ENCODE measurements around the gene CBLN4. TPM values are rescaled to one million over a fixed set of nuclear protein-coding genes. Genes with fewer than 3 reads are reported as not detected.

Gene CBLN4
- total RNA-seq, 4 donors from 2014 or later = not detected

DNA sequence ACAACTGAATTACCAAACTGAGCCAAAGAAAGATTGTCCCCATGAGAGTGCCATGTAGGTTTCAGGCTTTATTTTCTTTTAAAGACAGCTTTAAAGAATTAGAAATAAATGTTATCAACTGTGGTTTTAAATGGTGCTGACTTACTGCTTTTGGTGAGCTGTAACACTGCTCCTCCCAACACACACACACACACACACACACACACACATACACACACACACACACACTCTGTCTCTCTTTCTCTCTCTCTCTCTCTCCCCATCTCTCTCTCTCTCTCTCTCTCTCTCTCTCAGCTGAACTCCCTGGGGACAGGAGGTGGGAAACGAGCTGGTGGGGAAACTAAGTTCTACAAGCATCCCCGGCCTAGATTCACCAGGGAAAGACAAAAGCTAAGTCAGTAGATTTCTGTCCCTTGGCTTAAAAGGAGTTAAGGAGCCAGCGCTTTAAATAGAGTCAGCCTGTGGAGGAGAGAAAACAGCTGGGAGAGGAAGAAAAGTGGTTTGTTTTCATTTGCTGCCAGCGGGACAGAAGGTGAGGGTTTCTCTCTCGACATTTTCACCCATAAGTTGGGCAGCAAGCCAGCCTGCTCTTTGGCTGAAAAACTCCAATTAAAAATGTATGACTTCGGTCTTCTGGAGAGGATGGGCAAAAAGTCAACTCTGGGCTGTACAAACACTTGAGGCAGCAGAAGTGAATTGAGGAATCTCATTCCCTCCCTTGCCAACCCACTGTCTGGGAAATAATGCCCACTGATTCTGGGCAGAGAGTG is 27.4 kb downstream of the CBLN4 start:
- TF ChIP-seq, protein P1, sequence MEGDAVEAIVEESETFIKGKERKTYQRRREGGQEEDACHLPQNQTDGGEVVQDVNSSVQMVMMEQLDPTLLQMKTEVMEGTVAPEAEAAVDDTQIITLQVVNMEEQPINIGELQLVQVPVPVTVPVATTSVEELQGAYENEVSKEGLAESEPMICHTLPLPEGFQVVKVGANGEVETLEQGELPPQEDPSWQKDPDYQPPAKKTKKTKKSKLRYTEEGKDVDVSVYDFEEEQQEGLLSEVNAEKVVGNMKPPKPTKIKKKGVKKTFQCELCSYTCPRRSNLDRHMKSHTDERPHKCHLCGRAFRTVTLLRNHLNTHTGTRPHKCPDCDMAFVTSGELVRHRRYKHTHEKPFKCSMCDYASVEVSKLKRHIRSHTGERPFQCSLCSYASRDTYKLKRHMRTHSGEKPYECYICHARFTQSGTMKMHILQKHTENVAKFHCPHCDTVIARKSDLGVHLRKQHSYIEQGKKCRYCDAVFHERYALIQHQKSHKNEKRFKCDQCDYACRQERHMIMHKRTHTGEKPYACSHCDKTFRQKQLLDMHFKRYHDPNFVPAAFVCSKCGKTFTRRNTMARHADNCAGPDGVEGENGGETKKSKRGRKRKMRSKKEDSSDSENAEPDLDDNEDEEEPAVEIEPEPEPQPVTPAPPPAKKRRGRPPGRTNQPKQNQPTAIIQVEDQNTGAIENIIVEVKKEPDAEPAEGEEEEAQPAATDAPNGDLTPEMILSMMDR (IDR thresholded peaks at IDR 0.05; ENCODE audit: low read depth) = no peak

DNA sequence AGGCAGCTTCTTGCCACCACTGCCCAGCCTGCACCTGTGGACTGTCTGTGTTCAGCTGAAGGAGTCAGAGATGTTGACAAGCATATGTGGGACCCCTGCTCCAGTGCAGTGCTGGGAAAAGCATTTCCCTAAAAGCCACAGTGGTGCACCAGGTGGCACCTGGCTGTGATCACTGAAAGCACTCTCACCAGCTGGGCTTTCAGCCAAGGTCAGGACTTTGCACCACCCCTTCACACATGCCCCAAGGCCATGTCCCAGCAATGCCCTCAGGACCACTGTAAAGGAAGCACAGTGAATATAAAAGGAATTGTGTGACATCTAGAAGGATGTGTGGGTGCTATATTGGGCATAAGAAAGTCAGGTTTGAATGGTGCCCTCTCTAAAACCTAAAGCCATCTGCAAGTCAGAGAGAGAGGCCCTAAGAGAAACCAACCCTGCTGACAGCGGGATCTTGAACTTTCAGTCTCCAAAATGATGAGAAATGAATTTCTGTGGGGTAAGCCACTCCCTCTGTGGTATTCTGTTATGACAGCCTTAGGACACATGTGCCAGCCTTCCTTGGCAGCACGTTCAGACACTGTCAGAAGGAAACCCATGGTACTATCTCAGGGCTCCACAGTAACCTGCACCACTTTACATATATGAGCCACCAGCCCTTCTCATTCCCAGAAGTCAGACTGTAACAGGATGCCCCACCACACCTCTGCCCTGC is 30.7 kb downstream of the CBLN4 start:
- TF ChIP-seq, protein P1 (IDR thresholded peaks at IDR 0.05; ENCODE audit: low read depth) = no peak

DNA sequence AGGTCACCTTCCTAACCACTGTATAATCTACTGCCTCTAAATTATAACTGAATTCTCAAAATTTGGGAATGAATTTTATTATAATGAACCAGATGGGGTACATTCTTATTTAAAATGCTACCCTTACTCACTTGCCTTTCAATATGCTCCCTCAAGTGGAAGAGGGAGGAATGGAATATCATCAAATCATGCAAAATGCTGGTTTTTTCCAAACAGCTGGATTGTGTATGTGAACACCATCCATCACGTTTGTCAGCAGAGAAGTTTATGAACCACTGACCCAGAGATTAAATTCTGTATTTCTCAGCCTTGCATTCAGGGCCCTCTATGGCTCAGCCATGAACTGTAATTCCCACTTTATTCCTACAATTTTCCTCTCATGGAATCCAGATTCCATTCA is 40.5 kb downstream of the CBLN4 start:
- TF ChIP-seq, protein P1 (IDR thresholded peaks at IDR 0.05; ENCODE audit: low read depth) = no peak

DNA sequence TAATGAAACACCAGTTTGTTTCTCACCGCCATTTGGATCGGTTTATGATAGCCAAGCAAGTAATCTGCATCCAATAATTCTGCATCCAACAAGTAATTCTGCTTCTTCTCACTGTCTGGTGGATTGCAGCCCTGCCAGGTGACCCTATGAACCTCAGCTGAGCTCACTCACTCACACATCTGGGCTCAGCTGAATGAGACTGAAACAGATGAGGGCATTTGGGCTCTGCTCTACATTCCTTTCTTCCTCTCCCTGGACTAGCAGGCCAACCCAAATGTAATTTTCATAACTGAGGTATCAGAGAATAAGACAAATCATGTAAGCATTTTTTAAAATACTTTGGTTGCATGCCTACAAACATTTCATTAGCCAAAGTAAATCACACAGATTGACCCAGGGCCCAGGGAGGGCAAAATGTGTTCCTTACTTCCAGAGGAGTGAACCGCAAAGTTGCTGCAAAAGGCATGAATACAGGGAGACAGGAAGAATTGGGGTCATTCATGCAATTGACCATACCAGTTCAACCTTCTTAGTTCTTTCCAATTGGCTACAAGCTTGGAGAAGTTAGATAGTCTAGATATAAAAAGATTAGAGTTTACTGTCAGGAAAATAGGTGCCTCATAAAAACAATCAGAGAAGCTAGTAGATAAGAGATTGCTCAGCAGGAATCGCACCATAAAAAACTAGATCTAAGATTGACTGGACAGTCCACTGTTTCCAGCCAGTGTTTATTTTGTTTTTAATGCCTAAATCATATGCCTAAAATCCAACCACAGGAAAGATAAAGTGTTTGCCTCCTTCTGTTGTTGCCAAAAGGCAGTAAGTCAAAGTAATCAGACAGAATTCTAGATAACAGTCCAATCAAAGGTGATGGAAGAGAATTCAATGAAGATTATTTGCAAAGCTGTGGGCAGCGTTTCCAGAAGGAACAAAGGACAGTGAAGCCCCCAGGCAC is 43.7 kb downstream of the CBLN4 start:
- TF ChIP-seq, protein P1 (IDR thresholded peaks at IDR 0.05; ENCODE audit: low read depth) = no peak

DNA sequence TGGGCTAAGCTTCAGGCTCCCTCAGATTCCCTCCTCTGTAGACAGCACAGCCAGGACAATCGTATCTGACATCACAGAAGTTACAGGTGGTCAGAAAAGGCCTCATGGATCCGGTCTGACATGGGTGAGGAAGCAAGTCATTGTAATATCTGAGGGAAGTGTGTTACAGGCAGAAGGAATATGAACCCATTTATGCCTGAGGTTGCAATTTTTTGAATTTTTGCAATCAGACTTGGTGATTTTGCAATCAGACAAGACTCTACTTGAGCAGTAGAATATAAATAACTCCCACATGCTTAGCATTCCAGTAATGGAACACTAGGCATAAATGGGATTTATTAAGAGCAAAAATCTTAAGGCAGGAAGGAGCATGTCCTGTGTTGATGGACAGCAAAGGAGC is 52.1 kb downstream of the CBLN4 start:
- TF ChIP-seq, protein P1 (IDR thresholded peaks at IDR 0.05; ENCODE audit: low read depth) = no peak

DNA sequence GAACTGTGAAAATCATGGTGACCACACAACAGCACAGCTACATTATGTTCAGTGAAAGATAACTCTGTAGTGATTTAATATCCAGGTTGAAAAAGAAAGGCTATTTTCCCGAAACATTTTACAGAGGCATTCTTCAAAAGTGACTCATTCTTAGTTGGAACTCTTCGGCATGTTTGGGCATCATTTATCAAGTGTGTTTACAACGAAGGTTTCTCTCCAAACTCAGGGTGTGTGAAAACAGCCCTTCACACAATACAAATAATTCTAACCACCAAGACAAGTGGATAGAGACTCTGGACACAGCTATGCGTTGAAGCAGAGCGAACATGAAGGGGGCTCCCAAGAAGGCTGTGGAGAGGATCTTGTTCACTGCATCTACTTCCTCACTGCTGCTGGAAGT is 57.6 kb downstream of the CBLN4 start:
- TF ChIP-seq, protein P1 (IDR thresholded peaks at IDR 0.05; ENCODE audit: low read depth) = no peak

Other genes with a start within 250 kb of the CBLN4 start
- gene MC3R, start 243.2 kb upstream of the CBLN4 start, total RNA-seq = not detected

All from subcutaneous adipose tissue (tissue), 4 donors.